HepG2 (cell line): ENCODE measurements around the gene DGKD. TPM values are rescaled to one million over a fixed set of nuclear protein-coding genes. Genes with fewer than 3 reads are reported as not detected.

ENCODE experiments used
- ATAC-seq: fragments of 200-7000 bp; cut with Tn5 transposase; 3 replicates; pipeline ENCODE4 v1.9.1; 2020; ENCODE audit warnings: mild to moderate bottlenecking, moderate library complexity
- BruUV-seq: library from RNA; stranded (reverse); fragments of 400-500 nt; replicated peaks from 2 replicates; lab custom pipeline; 2021; lab: Mats Ljungman, UMichigan
- CTCF ChIA-PET: fragments of 300-600 bp; formaldehyde crosslinking; extraction: SDS; loops from one replicate; lab custom pipeline; 2021; ENCODE audit warnings: low total read pairs, inconsistent platforms, low intra/inter-chr PET ratio; lab: Yijun Ruan, JAX
- POLR2A ChIA-PET: fragments of 350-600 bp; sonication (Branson Sonifier 250); formaldehyde crosslinking; loops from one replicate; lab custom pipeline; 2020; ENCODE audit warnings: antibody characterized with exemption, inconsistent platforms; lab: Yijun Ruan, JAX
- DNase-seq: peaks from one replicate; pipeline ENCODE4 v3.0.0-alpha.2; 2015; ENCODE audit warnings: low spot score
- FAIRE-seq: peaks from 3 replicates; lab custom pipeline; 2011; peaks lifted over from hg19 to GRCh38; lab: Jason Lieb, UNC
- H2AFZ ChIP-seq: one replicate; pipeline ENCODE4 v1.6.1; 2011; ENCODE audit warnings: low read length, inconsistent platforms
- H3K27ac ChIP-seq: fragments of 300-600 bp; 3 replicates; pipeline ENCODE4 v1.8.0; 2011; ENCODE audit warnings: mixed run types, mild to moderate bottlenecking, mixed read lengths, low read length, inconsistent platforms; ENCODE audit not compliant: insufficient read depth; ENCODE audit errors: extremely low read length
- H3K27me3 ChIP-seq, 2 experiments: fragments of 200-600 bp in 1 of 2; 2 replicates in 1 of 2; 3 replicates in 1 of 2; pipeline versions ENCODE4 v1.6.0 to v1.8.0; 2011; ENCODE audit warnings: low read length in 2 of 2, mild to moderate bottlenecking in 2 of 2, moderate library complexity in 2 of 2, inconsistent platforms in 1 of 2; ENCODE audit not compliant: insufficient read depth in 2 of 2, control insufficient read depth in 1 of 2
- H3K36me3 ChIP-seq, 2 experiments: fragments of 200-600 bp in 1 of 2; replicated peaks in 1 of 2; 2 replicates in 1 of 2; 3 replicates in 1 of 2; pipeline versions ENCODE4 v1.5.1 to v1.8.0; 2011; ENCODE audit warnings: low read length in 2 of 2, inconsistent platforms in 1 of 2; ENCODE audit not compliant: insufficient read depth in 2 of 2, control insufficient read depth in 1 of 2
- H3K4me1 ChIP-seq: 2 replicates; pipeline ENCODE4 v1.5.1; 2012; ENCODE audit warnings: low read length, inconsistent platforms; ENCODE audit not compliant: insufficient read depth
- H3K4me2 ChIP-seq: 2 replicates; pipeline ENCODE4 v1.6.0; 2011; ENCODE audit warnings: low read depth, low read length, inconsistent platforms
- H3K4me3 ChIP-seq, 3 experiments: fragments of 200-600 bp in 1 of 3; sonication (generic), shearing (Covaris generic) in 1 of 3; replicated peaks in 1 of 3; 2 replicates each; pipeline ENCODE4 v1.5.1; 2011 to 2016; ENCODE audit warnings: low read length in 3 of 3, inconsistent platforms in 2 of 3, low read depth in 2 of 3, mild to moderate bottlenecking in 2 of 3, control low read depth in 1 of 3, mixed read lengths in 1 of 3; ENCODE audit not compliant: insufficient read depth in 1 of 3
- H3K79me2 ChIP-seq: one replicate; pipeline ENCODE4 v1.6.1; 2011; ENCODE audit warnings: low read length, inconsistent platforms; ENCODE audit not compliant: insufficient read depth
- H3K9ac ChIP-seq: 2 replicates; pipeline ENCODE4 v1.6.0; 2011; ENCODE audit warnings: mild to moderate bottlenecking, low read depth, low read length, inconsistent platforms; ENCODE audit not compliant: insufficient read depth
- H3K9me3 ChIP-seq: 2 replicates; pipeline ENCODE4 v1.5.1; 2012; ENCODE audit warnings: mild to moderate bottlenecking, low read length
- H4K20me1 ChIP-seq: 2 replicates; pipeline ENCODE4 v1.6.0; 2011; ENCODE audit warnings: inconsistent platforms, mild to moderate bottlenecking, low read length, moderate library complexity; ENCODE audit not compliant: insufficient read depth
- CEBPB ChIP-seq: IDR thresholded peaks from 2 replicates; pipeline ENCODE4 v1.6.1; 2011; ENCODE audit warnings: low read depth, low read length, improper control_type of control experiment, borderline replicate concordance
- CEBPG ChIP-seq: IDR thresholded peaks from 2 replicates; pipeline ENCODE4 v1.6.1; 2016
- SKI ChIP-seq: fragments of 450-650 bp; IDR thresholded peaks from one replicate; pipeline ENCODE4 v1.6.1; 2018; ENCODE audit warnings: mild to moderate bottlenecking; ENCODE audit not compliant: partially characterized antibody
- SMAD9 ChIP-seq: sonication (generic); formaldehyde crosslinking; IDR thresholded peaks from 2 replicates; pipeline ENCODE4 v1.5.1; 2020; ENCODE audit warnings: mild to moderate bottlenecking, missing genetic modification reagents
- TBL1XR1 ChIP-seq: fragments of 150-350 bp; IDR thresholded peaks from 2 replicates; pipeline ENCODE4 v1.6.1; 2014; ENCODE audit warnings: borderline replicate concordance, low read length; ENCODE audit not compliant: partially characterized antibody
- ZNF383 ChIP-seq: sonication (generic); formaldehyde crosslinking; IDR thresholded peaks from 2 replicates; pipeline ENCODE4 v1.4.0; 2020; ENCODE audit warnings: missing genetic modification reagents, mild to moderate bottlenecking, borderline replicate concordance
- WGBS: methylation state at CpG from one replicate; pipeline ENCODE4 v1.1.6; 2017; ENCODE audit warnings: low lambda C conversion rate; 5-methylcytosine and 5-hydroxymethylcytosine counted together
- in situ Hi-C: cut with HindIII; loops from 2 replicates; pipeline ENCODE4 v1.10.0; 2017; ENCODE audit warnings: low pct_unique_long_range_greater_than_20kb; ENCODE audit not compliant: extremely low pct_ligation_motif_present
- intact Hi-C: fragments of 100-400 bp; cut with micrococcal nuclease; formaldehyde crosslinking; loops from one replicate; pipeline ENCODE4 v1.10.0; 2022; ENCODE audit not compliant: unreplicated experiment
- polyA plus RNA-seq, 8 experiments: library from polyadenylated mRNA; depleted of rRNA in 3 of 8; stranded (reverse) in 7 of 8; unstranded in 1 of 8; fragments of >200 nt; fragmentation: Illumina TruSeq in 4 of 8; extraction: Trizol in 4 of 8; gene quantifications; 2 replicates each; pipeline versions ENCODE4 v1.2.1 to v1.2.3, GENCODE V29; 2011 to 2016; ENCODE audit warnings: low read depth in 4 of 8, missing spikeins in 1 of 8, mixed read lengths in 1 of 8; ENCODE audit not compliant: insufficient read depth in 1 of 8
- total RNA-seq, 5 experiments: library from RNA; depleted of rRNA; stranded (reverse); fragments of >200 nt; fragmentation: Illumina TruSeq; extraction: Trizol; gene quantifications; 2 replicates each; pipeline ENCODE4 v1.2.3, GENCODE V29; 2016; ENCODE audit warnings: low read depth in 1 of 5
- TF ChIP-seq, protein P1 (sequence below): IDR thresholded peaks from 2 replicates; pipeline ENCODE4 v1.6.1; 2016; ENCODE audit warnings: control low read depth

DGKD gene
- total and polyA plus RNA-seq, 2 of the 13 experiments (the other 11 are each of a cell fraction or from before 2014, with no cell fraction given): 24.5 to 33.2 TPM

DNA sequence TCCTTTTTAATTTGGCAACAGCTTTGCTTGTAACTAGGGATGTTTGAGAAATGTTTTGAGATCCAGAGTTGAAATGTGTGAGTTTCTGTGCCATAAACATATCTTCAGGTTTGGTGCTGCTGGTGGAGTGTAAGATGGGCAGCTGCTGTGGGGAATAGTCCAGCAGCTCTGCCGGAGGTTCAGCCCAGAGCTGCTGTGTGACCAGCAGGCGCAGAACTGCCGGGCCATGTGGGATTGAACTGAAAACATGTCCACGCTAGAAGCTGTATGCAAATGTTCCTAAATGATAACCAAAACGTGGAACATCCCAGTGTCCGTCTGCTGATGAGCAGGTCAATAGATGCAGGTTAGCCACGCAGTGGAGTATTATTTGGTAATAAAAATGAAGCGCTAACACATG is 99.6 kb downstream of the DGKD start:
- POLR2A ChIA-PET: no interaction called here

DNA sequence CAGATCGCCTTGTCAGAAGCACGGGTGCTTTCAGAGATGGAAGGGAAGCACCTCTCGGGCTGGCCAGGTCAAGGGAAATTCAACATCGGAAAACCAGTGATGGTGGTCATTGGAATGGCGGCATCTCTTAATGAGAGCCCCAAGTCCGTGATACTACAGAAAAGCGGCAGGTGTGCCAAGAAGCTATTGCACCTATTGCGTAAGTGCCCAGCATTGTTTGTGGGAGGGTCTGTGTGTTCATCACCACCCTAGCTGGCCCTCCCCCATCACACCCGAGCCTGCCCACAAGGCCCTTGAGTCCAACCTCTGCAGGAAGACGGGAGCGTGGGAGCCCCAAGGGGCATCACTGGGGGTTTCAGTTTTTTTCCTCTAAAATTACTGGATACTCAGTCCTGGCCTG is 100.7 kb downstream of the DGKD start:
- Histone ChIP-seq H3K27ac (no peak overlapping the region), H4K20me1 (no peaks in the 10 kb centered on the region), H3K4me3 (no peak overlapping the region), H3K79me2 (no peaks in the 10 kb centered on the region), H3K4me1 (peaks cover 5% of the 10 kb centered on the region)
- BruUV-seq: no TSS peak
- no peak for FAIRE-seq
- no peak for TF ChIP-seq ZNF383 (CRISPR knock-in tag)
- TF ChIP-seq CEBPB: peak; percentile 90
- no peak for TF ChIP-seq TBL1XR1
- 0 out of 2 replicates have a peak, but pooled peaks have one; percentile 16 for TF ChIP-seq CEBPG (CRISPR knock-in tag)
- TF ChIP-seq, all 625 proteins: peak for 2
- H3K4me2 ChIP-seq: no peak overlapping the region
- H2AFZ ChIP-seq: no peak overlapping the region
- POLR2A ChIA-PET: no interaction called here
- peaks cover 41 to 87% of the 10 kb centered on the region in 2 experiments for H3K36me3 ChIP-seq
- ATAC-seq: no peak
- in situ Hi-C loops: no loop called here
- no peak overlapping the region for H3K9ac ChIP-seq
- DNase-seq: no peak
- intact Hi-C loops: no loop called here
- H3K9me3 ChIP-seq: no peaks in the 10 kb centered on the region
- WGBS: 96% methylated on average over 11 of the region's 11 CpGs
- H3K27me3 ChIP-seq: no peaks in the 10 kb centered on the region
- CTCF ChIA-PET: no interaction called here

More for the DNA sequence above, 99.6 kb downstream of the DGKD start:
- intact Hi-C loops: no loop called here
- Histone ChIP-seq H2AFZ (no peak overlapping the region), H3K4me1 (no peaks in the 10 kb centered on the region), H3K27me3 (no peaks in the 10 kb centered on the region), H3K27ac (no peak overlapping the region), H3K79me2 (no peaks in the 10 kb centered on the region), H3K4me2 (no peak overlapping the region), H3K9me3 (no peaks in the 10 kb centered on the region), H4K20me1 (no peaks in the 10 kb centered on the region), H3K9ac (no peak overlapping the region), H3K36me3 (peaks cover 47 to 92% of the 10 kb centered on the region in 2 experiments), H3K4me3 (no peak overlapping the region)
- TF ChIP-seq, protein P1, sequence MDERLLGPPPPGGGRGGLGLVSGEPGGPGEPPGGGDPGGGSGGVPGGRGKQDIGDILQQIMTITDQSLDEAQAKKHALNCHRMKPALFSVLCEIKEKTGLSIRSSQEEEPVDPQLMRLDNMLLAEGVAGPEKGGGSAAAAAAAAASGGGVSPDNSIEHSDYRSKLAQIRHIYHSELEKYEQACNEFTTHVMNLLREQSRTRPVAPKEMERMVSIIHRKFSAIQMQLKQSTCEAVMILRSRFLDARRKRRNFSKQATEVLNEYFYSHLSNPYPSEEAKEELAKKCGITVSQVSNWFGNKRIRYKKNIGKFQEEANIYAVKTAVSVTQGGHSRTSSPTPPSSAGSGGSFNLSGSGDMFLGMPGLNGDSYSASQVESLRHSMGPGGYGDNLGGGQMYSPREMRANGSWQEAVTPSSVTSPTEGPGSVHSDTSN (CRISPR knock-in tag): no peak
- TF ChIP-seq SMAD9 (no peak), SKI (no peak)
- FAIRE-seq (no peak), DNase-seq (no peak), ATAC-seq (no peak)
- BruUV-seq: no TSS peak
- in situ Hi-C loops: no loop called here
- CTCF ChIA-PET: no interaction called here
- 98% methylated on average over 8 of the region's 8 CpGs for WGBS
